Upper lobe of left lung (tissue), 6 donors: Measurements from ENCODE around the gene SMIM11. TPM values are rescaled to one million over a fixed set of nuclear protein-coding genes. Genes with fewer than 3 reads are reported as not detected.
"Not testable (repeated sequence)": the region's sequence is repeated elsewhere in the genome, so short reads cannot be mapped to it uniquely, and the experiment has no call there.

Source experiments
- ATAC-seq, 2 donors: fragments of 200-7000 bp; cut with Tn5 transposase; one replicate each; pipeline ENCODE4 v1.9.1; 2022; ENCODE audit warnings: mild to moderate bottlenecking in 2 of 2, moderate library complexity in 2 of 2; ENCODE audit not compliant: low FRiP score in 2 of 2
- DNase-seq, 2 donors: peaks; one replicate each; pipeline ENCODE4 v3.0.0-alpha.2; 2019 to 2020
- H3K27ac ChIP-seq, 4 donors: fragments of 200-600 bp; sonication (generic); one replicate each; pipeline ENCODE4 v1.5.1; 2016 to 2019
- H3K27me3 ChIP-seq, 4 donors: fragments of 200-600 bp; sonication (generic); one replicate each; pipeline ENCODE4 v1.5.1; 2017 to 2019
- H3K36me3 ChIP-seq, 4 donors: fragments of 200-600 bp; sonication (generic); one replicate each; pipeline ENCODE4 v1.5.1; 2016 to 2019
- H3K4me1 ChIP-seq, 4 donors: fragments of 200-600 bp; sonication (generic); one replicate each; pipeline ENCODE4 v1.5.1; 2018 to 2019
- H3K4me3 ChIP-seq, 4 donors: fragments of 200-600 bp; sonication (generic); one replicate each; pipeline ENCODE4 v1.5.1; 2017 to 2019; ENCODE audit warnings: mild to moderate bottlenecking in 2 of 4, moderate library complexity in 1 of 4
- H3K9me3 ChIP-seq, 4 donors: fragments of 200-600 bp; sonication (generic); one replicate each; pipeline ENCODE4 v1.5.1; 2018 to 2019
- CTCF ChIP-seq, 6 experiments: fragments of 450-650 bp in 4 of 6; fragments of 200-600 bp in 2 of 6; sonication (generic) in 2 of 6; IDR thresholded peaks; one replicate each; pipeline ENCODE4 v1.5.1; 2016 to 2019; ENCODE audit warnings: antibody characterized with exemption in 6 of 6
- EP300 ChIP-seq, 4 donors: sonication (generic); formaldehyde crosslinking; IDR thresholded peaks; one replicate each; pipeline ENCODE4 v1.5.1; 2017; ENCODE audit warnings: antibody characterized with exemption in 4 of 4, control low read depth in 2 of 4
- POLR2A ChIP-seq, 4 donors: fragments of 450-650 bp; IDR thresholded peaks; one replicate each; pipeline ENCODE4 v1.5.1; 2016 to 2017; ENCODE audit warnings: antibody characterized with exemption in 4 of 4, mild to moderate bottlenecking in 2 of 4
- POLR2AphosphoS5 ChIP-seq, 2 donors: sonication (generic); formaldehyde crosslinking; IDR thresholded peaks; one replicate each; pipeline ENCODE4 v1.5.1; 2017; ENCODE audit warnings: antibody characterized with exemption in 2 of 2
- WGBS, 2 donors: methylation state at CpG; one replicate each; pipeline ENCODE4 v1.1.5; 2017 to 2018; 5-methylcytosine and 5-hydroxymethylcytosine counted together
- total RNA-seq, 6 donors: library from RNA; depleted of rRNA in 4 of 6; stranded (reverse); fragments of >200 nt in 4 of 6; gene quantifications; one replicate each; pipeline versions ENCODE4 v1.1.0 to v1.2.1, GENCODE V29; 2016 to 2021
- donor health status: DM: no; HTN: no; CAD: no; lungs with moderate emphysema.
- donor health status: DM: no; HTN: yes; CAD: no; lungs with severe emphysema.

The SMIM11 gene
- total RNA-seq: 10 to 100 TPM in 2 of 6 donors, 1 to 10 TPM in 4; 3.0 to 21.6 (median 8.0) TPM

GRCh38 chr21:34374940-34375618 lies at the start of gene SMIM11:
SMIM11 (plus strand) TSS chr21:34375507; CDS start chr21:34379505, 3,998 bp downstream.
- H3K4me1 ChIP-seq, H3K27me3 ChIP-seq, H3K9me3 ChIP-seq, H3K36me3 ChIP-seq, DNase-seq, H3K27ac ChIP-seq, H3K4me3 ChIP-seq: not testable (repeated sequence)
- WGBS, 2 donors: no CpG with 5 or more reads among the region's 49 CpGs
- peak; percentile 96 to 98 for ATAC-seq

GRCh38 chr21:34330055-34330454 lies 45.3 kb upstream of the SMIM11 start:
- no peaks in the 10 kb centered on the region for H3K4me1 ChIP-seq
- no peak overlapping the region for H3K27ac ChIP-seq
- no peak overlapping the region for H3K4me3 ChIP-seq
- ATAC-seq (no peak), DNase-seq (no peak)
- H3K36me3 ChIP-seq: no peaks in the 10 kb centered on the region
- no peaks in the 10 kb centered on the region for H3K9me3 ChIP-seq
- no peaks in the 10 kb centered on the region for H3K27me3 ChIP-seq
- WGBS, 2 donors: 93 to 94% methylated on average over 8 of the region's 8 CpGs
- TF ChIP-seq POLR2AphosphoS5 (IDR thresholded peaks at IDR 0.05) (no peak), POLR2A (IDR thresholded peaks at IDR 0.05) (no peak), CTCF (IDR thresholded peaks at IDR 0.05) (no peak), EP300 (IDR thresholded peaks at IDR 0.05) (no peak)

GRCh38 chr21:34331726-34332125 lies 43.6 kb upstream of the SMIM11 start:
- Histone ChIP-seq H3K27ac (no peak overlapping the region), H3K36me3 (no peaks in the 10 kb centered on the region), H3K27me3 (no peaks in the 10 kb centered on the region), H3K9me3 (no peaks in the 10 kb centered on the region), H3K4me1 (peaks cover 0 to 9% (median 0%) of the 10 kb centered on the region in 4 donors), H3K4me3 (no peak overlapping the region)
- no peak for TF ChIP-seq POLR2A (IDR thresholded peaks at IDR 0.05)
- ATAC-seq: no peak
- DNase-seq: no peak
- 75 to 79% methylated on average over 5 of the region's 5 CpGs for WGBS, 2 donors

DNA sequence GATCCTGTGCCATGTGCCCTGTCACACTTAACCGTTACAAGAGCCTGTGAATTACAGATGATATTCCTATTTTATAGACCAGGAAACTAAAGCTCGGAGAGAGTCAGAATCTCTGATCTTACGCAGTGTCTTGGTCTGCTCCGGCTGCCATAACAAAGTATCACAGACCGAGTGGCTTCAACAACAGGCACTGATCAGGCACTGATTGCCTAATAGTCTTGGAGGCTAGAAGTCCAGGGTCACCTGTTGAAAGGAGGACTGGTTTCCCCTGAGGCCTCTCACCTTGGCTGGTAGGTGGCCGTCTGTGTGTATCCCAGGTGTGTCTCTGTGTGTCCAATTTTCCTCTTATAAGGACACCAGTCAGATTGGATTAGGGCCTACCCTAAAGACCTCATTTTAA lies 43.0 kb upstream of the SMIM11 start:
- H3K4me3 ChIP-seq: no peak overlapping the region
- 93% methylated on average over 5 to 6 of the region's 6 CpGs for WGBS, 2 donors
- no peaks in the 10 kb centered on the region for H3K36me3 ChIP-seq
- no peaks in the 10 kb centered on the region for H3K9me3 ChIP-seq
- TF ChIP-seq CTCF (IDR thresholded peaks at IDR 0.05) (no peak), POLR2AphosphoS5 (IDR thresholded peaks at IDR 0.05) (no peak), POLR2A (IDR thresholded peaks at IDR 0.05) (no peak), EP300 (IDR thresholded peaks at IDR 0.05) (no peak)
- no peak for ATAC-seq
- H3K4me1 ChIP-seq: peaks cover 0 to 15% (median 1%) of the 10 kb centered on the region in 4 donors
- H3K27me3 ChIP-seq: no peaks in the 10 kb centered on the region
- DNase-seq: no peak
- H3K27ac ChIP-seq: no peak overlapping the region

GRCh38 chr21:34333121-34333739 lies 42.1 kb upstream of the SMIM11 start:
- no peak for DNase-seq
- TF ChIP-seq POLR2A (IDR thresholded peaks at IDR 0.05) (no peak), CTCF (IDR thresholded peaks at IDR 0.05) (no peak)
- Histone ChIP-seq H3K4me3 (no peak overlapping the region), H3K36me3 (no peaks in the 10 kb centered on the region), H3K27ac (no peak overlapping the region), H3K4me1 (peaks cover 0 to 15% (median 1%) of the 10 kb centered on the region in 4 donors), H3K9me3 (no peaks in the 10 kb centered on the region), H3K27me3 (no peaks in the 10 kb centered on the region)
- 76 to 91% methylated on average over 12 to 13 of the region's 13 CpGs for WGBS, 2 donors
- ATAC-seq: no peak

- H3K4me1 ChIP-seq: peaks cover 0 to 15% (median 1%) of the 10 kb centered on the region in 4 donors
- no peaks in the 10 kb centered on the region for H3K36me3 ChIP-seq
- TF ChIP-seq POLR2A (IDR thresholded peaks at IDR 0.05): no peak
- TF ChIP-seq EP300 (IDR thresholded peaks at IDR 0.05): no peak
- no peak for TF ChIP-seq POLR2AphosphoS5 (IDR thresholded peaks at IDR 0.05)
- no peak for TF ChIP-seq CTCF (IDR thresholded peaks at IDR 0.05)
- H3K27me3 ChIP-seq: no peaks in the 10 kb centered on the region
- DNase-seq (no peak), ATAC-seq (no peak)
- no peaks in the 10 kb centered on the region for H3K9me3 ChIP-seq
- H3K27ac ChIP-seq: no peak overlapping the region
- H3K4me3 ChIP-seq: no peak overlapping the region
- 83 to 99% methylated on average over 5 to 6 of the region's 6 CpGs for WGBS, 2 donors
Observed at GRCh38 chr21:34335316-34335715, 40.0 kb upstream of the SMIM11 start.
